GM21786 (cell line): ENCODE data around the gene WNK2.

ENCODE experiments used
- ATAC-seq: cut with Tn5 transposase; IDR thresholded peaks from one replicate; pipeline ENCODE4 v1.9.1; 2021; ENCODE audit not compliant: unreplicated experiment

WNK2 gene

GRCh38 chr9:93290495-93291434, 106.8 kb downstream of the WNK2 start:
- ATAC-seq, result no peak

- no peak for ATAC-seq
Measured at GRCh38 chr9:93291536-93292287, 107.8 kb downstream of the WNK2 start.

- ATAC-seq, result no peak
Measured at GRCh38 chr9:93292288-93292615, 108.3 kb downstream of the WNK2 start.

GRCh38 chr9:93292664-93293328, 108.9 kb downstream of the WNK2 start:
- ATAC-seq, result no peak

- no peak for ATAC-seq
Measured at GRCh38 chr9:93294011-93294410, 110.1 kb downstream of the WNK2 start.

- ATAC-seq, result no peak
Measured at GRCh38 chr9:93295031-93295430, 111.1 kb downstream of the WNK2 start.

GRCh38 chr9:93295456-93296076, 111.6 kb downstream of the WNK2 start:
- ATAC-seq, result no peak

GRCh38 chr9:93296889-93297480, 113.0 kb downstream of the WNK2 start:
- ATAC-seq, result no peak

GRCh38 chr9:93297659-93298497, 113.9 kb downstream of the WNK2 start:
- no peak for ATAC-seq

GRCh38 chr9:93298498-93299417, 114.8 kb downstream of the WNK2 start:
- ATAC-seq, result no peak

GRCh38 chr9:93299418-93300174, 115.7 kb downstream of the WNK2 start:
- no peak for ATAC-seq

- no peak for ATAC-seq
Measured at GRCh38 chr9:93300175-93300572, 116.2 kb downstream of the WNK2 start.

GRCh38 chr9:93300585-93301081, 116.7 kb downstream of the WNK2 start:
- ATAC-seq, result no peak

GRCh38 chr9:93301291-93301811, 117.4 kb downstream of the WNK2 start:
- ATAC-seq, result no peak

GRCh38 chr9:93301911-93302541, 118.1 kb downstream of the WNK2 start:
- no peak for ATAC-seq

- ATAC-seq, result no peak
Measured at GRCh38 chr9:93302586-93303257, 118.8 kb downstream of the WNK2 start.
